Uterus (tissue), 4 donors: ENCODE results near the gene MRPS35. TPM values are rescaled to one million over a fixed set of nuclear protein-coding genes. Genes with fewer than 3 reads are reported as not detected.
A peak's percentile ranks its signal among the peaks of the same experiment; 100 is the strongest.

Source experiments
- DNase-seq, 2 donors: peaks; one replicate each; pipeline ENCODE4 v3.0.0-alpha.2; 2019 to 2020
- H3K27ac ChIP-seq, 2 donors: fragments of 200-600 bp; sonication (generic); 1 replicate in 1 of 2; 2 replicates in 1 of 2; pipeline ENCODE4 v1.5.1; 2016 to 2018
- H3K27me3 ChIP-seq, 2 donors: fragments of 200-600 bp; sonication (generic); one replicate each; pipeline ENCODE4 v1.5.1; 2018 to 2019; ENCODE audit warnings: control low read depth in 1 of 2
- H3K36me3 ChIP-seq, 2 donors: fragments of 200-600 bp; sonication (generic); one replicate each; pipeline ENCODE4 v1.5.1; 2019; ENCODE audit warnings: control low read depth in 1 of 2
- H3K4me1 ChIP-seq, 2 donors: fragments of 200-600 bp; sonication (generic); one replicate each; pipeline ENCODE4 v1.5.1; 2018 to 2019; ENCODE audit warnings: control low read depth in 1 of 2
- H3K4me3 ChIP-seq, 2 donors: fragments of 200-600 bp; sonication (generic); 1 replicate in 1 of 2; 2 replicates in 1 of 2; pipeline ENCODE4 v1.5.1; 2018 to 2019; ENCODE audit warnings: mild to moderate bottlenecking in 1 of 2
- H3K9me3 ChIP-seq, 2 donors: fragments of 200-600 bp; sonication (generic); one replicate each; pipeline ENCODE4 v1.5.1; 2019; ENCODE audit warnings: control low read depth in 1 of 2
- POLR2A ChIP-seq, 2 donors: fragments of 450-650 bp; IDR thresholded peaks; one replicate each; pipeline ENCODE4 v1.6.1; 2016; ENCODE audit warnings: antibody characterized with exemption in 2 of 2, mild to moderate bottlenecking in 1 of 2, moderate library complexity in 1 of 2
- intact Hi-C: fragments of 100-400 bp; cut with DNase I; formaldehyde crosslinking; loops from one replicate; pipeline ENCODE4 v1.15.1; 2023; ENCODE audit warnings: low total_unique reads
- total RNA-seq, 4 donors: library from RNA; depleted of rRNA in 3 of 4; stranded (reverse); fragments of >200 nt in 3 of 4; gene quantifications; one replicate each; pipeline versions ENCODE4 v1.1.0 to v1.2.4, GENCODE V29; 2014 to 2023
- TF ChIP-seq, protein P1 (sequence below), 4 experiments: fragments of 200-600 bp in 2 of 4; fragments of 450-650 bp in 2 of 4; sonication (generic) in 2 of 4; IDR thresholded peaks; one replicate each; pipeline ENCODE4 v1.5.1; 2016 to 2019; ENCODE audit warnings: antibody characterized with exemption in 4 of 4, mild to moderate bottlenecking in 2 of 4, moderate library complexity in 1 of 4
- donor health status: DM: yes; HTN: yes; CAD: no.

Gene MRPS35
- total RNA-seq, 4 donors from 2014 or later, result 40.9 to 66.9 (median 55.9) TPM

DNA sequence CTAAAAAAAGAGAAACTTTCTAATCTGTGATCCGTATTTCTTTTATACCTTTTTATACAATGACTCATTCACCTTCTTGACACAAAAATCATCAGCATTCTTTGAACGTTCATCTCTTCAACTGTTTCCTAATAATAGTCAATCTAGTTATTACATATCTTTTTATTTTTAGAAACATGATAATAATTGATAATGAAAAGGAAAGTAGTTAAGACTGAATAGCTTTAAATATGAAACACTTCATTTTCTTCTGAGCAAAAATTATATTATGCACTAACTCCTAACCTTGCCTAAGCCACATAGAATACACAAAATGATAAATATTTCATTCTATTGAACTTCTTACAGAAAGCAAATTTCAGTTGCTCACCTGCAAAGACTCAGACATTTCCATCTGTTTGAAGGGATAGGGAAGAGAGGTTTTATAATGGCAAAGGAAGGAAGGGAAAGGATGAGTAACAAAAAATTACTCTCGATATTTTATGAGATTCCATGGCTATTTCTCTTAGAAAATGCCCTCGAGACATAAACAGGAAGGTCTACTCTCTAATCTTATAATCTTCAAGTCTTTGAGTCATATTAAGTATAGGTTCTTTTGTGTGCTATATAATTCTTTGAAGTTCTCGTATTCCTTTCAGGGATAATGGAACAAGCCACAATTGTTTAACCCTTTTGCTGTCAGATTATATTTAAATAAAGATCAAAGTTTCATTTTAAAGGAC lies 61.9 kb downstream of the MRPS35 start:
- H3K27ac ChIP-seq, result no peak overlapping the region
- intact Hi-C loops, result no loop called here
- no peak overlapping the region for H3K4me3 ChIP-seq
- H3K9me3 ChIP-seq, result no peaks in the 10 kb centered on the region
- DNase-seq, result no peak
- no peaks in the 10 kb centered on the region for H3K27me3 ChIP-seq
- no peaks in the 10 kb centered on the region for H3K36me3 ChIP-seq
- no peaks in the 10 kb centered on the region for H3K4me1 ChIP-seq
- TF ChIP-seq, protein P1, sequence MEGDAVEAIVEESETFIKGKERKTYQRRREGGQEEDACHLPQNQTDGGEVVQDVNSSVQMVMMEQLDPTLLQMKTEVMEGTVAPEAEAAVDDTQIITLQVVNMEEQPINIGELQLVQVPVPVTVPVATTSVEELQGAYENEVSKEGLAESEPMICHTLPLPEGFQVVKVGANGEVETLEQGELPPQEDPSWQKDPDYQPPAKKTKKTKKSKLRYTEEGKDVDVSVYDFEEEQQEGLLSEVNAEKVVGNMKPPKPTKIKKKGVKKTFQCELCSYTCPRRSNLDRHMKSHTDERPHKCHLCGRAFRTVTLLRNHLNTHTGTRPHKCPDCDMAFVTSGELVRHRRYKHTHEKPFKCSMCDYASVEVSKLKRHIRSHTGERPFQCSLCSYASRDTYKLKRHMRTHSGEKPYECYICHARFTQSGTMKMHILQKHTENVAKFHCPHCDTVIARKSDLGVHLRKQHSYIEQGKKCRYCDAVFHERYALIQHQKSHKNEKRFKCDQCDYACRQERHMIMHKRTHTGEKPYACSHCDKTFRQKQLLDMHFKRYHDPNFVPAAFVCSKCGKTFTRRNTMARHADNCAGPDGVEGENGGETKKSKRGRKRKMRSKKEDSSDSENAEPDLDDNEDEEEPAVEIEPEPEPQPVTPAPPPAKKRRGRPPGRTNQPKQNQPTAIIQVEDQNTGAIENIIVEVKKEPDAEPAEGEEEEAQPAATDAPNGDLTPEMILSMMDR (IDR thresholded peaks at IDR 0.05), result no peak
- TF ChIP-seq POLR2A (IDR thresholded peaks at IDR 0.05), result no peak

DNA sequence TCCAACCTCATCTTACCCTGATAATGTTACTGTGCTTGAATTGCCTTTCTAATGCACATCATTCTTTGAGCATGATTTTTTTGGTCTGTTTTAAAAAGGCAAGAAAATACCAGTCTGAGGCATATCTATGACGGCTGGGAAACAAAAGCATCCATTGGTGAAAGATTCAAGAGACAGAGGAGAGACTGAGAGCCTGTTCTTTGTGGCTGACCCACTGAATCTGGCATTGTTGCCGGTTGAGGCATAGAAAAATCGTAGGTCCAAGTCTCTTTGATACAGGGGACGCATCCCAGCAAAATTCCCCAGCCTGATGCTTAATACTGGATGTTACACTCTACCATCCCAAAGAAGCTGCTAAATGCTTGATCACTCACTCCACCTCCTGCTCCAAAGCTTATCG lies 66.5 kb downstream of the MRPS35 start:
- no peaks in the 10 kb centered on the region for H3K4me1 ChIP-seq
- H3K9me3 ChIP-seq, result no peaks in the 10 kb centered on the region
- intact Hi-C loops, result no loop called here
- no peak for DNase-seq
- H3K36me3 ChIP-seq, result no peaks in the 10 kb centered on the region
- TF ChIP-seq, protein P1 (IDR thresholded peaks at IDR 0.05), result no peak
- no peak for TF ChIP-seq POLR2A (IDR thresholded peaks at IDR 0.05)
- H3K4me3 ChIP-seq, result no peak overlapping the region
- H3K27me3 ChIP-seq, result no peaks in the 10 kb centered on the region
- H3K27ac ChIP-seq, result no peak overlapping the region

DNA sequence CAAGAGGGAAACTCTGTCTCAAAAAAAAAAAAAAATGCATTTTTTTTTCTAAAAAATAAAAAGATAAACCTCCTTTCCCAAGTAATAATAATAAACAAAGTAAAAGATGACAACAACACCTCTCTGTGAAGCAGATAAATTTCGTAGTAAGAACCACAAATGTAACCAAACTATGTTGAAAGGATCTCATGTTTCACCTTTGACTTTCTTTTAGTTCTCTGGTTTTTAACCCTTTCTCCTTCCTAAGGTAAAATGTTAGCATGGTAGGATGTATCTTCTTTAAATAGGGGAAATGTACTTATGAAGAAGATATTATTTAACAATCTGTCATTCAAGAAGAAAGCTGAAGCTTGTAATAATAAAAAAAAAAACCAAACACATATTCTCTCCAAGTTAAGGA lies 67.6 kb downstream of the MRPS35 start:
- no peak for TF ChIP-seq POLR2A (IDR thresholded peaks at IDR 0.05)
- TF ChIP-seq, protein P1 (IDR thresholded peaks at IDR 0.05), result no peak
- Histone ChIP-seq H3K36me3 (no peaks in the 10 kb centered on the region), H3K27ac (no peak overlapping the region), H3K27me3 (no peaks in the 10 kb centered on the region), H3K4me1 (peaks cover 0 to 4% of the 10 kb centered on the region in 2 donors), H3K4me3 (no peak overlapping the region), H3K9me3 (no peaks in the 10 kb centered on the region)
- intact Hi-C loops, result no loop called here
- DNase-seq, result no peak

DNA sequence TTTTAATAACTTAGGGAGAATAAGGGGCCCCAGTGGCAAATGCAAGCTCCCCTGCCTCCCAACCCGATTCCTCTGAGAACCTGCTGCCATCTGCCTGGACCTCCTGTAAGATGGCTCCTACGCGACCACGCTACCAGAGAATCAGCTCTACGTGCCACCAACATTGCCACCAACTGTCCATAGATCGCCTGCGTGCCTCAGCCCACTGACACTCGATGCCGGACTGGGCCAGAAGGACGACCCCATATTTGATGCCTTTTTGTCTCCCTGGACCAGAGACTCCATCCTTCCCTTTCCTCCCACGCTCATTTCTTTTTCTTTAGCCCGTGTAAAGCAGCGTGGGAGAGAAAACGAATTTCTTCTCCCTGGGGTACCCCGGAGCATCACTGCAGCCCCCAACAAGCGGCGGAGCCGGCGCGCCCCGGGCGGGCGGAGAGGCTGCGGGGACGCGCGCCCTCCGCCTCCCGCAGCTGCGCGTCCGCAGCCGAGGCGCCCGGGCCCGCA lies 68.8 kb downstream of the MRPS35 start:
- DNase-seq, result peak; percentile 28 to 29
- no peak for TF ChIP-seq POLR2A (IDR thresholded peaks at IDR 0.05)
- TF ChIP-seq, protein P1 (IDR thresholded peaks at IDR 0.05), result no peak
- H3K27ac ChIP-seq, result peak overlapping the region; percentile 88 to 97
- H3K4me3 ChIP-seq, result peak overlapping the region; percentile 60 to 65
- H3K4me1 ChIP-seq, result peaks cover 0 to 4% of the 10 kb centered on the region in 2 donors
- no peaks in the 10 kb centered on the region for H3K9me3 ChIP-seq
- intact Hi-C loops, result no loop called here
- no peaks in the 10 kb centered on the region for H3K36me3 ChIP-seq
- no peaks in the 10 kb centered on the region for H3K27me3 ChIP-seq

DNA sequence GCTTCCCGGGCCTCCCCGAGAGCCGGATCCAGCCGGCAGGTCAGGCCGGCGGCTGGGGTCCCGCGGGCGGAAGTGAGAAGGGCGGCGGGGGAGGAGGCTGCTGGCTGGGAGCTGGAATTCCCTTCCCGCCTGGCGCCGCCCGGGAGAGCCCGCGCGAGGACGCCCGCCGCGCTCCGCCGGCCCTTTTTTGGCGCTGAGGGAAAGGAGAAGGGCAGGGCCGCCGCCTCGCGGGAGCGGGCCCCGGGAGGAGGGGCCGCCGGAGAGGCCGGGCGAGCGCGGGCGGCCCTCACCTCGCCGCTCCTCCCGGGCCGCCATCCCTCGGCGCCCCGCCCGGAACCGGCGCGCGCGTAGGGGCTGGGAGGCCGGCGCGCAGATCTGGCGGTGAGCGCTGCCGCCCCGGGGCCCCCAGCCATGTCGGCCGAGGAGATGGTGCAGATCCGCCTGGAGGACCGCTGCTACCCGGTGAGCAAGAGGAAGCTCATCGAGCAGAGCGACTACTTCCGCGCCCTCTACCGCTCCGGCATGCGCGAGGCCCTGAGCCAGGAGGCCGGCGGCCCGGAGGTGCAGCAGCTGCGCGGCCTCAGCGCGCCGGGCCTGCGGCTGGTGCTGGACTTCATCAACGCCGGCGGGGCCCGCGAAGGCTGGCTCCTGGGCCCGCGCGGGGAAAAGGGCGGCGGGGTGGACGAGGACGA lies 69.4 kb downstream of the MRPS35 start, which contains the start of the genes KLHL42 and MANSC4:
KLHL42 (plus strand) TSS at position 314 of the 692 bp plus-strand sequence; CDS start at position 412, 98 bp downstream.
MANSC4 (minus strand) TSS at position 317 of the 692 bp plus-strand sequence. CDS start 8,960 bp downstream, outside the sequence.
- Histone ChIP-seq H3K36me3 (no peaks in the 10 kb centered on the region), H3K27me3 (no peaks in the 10 kb centered on the region), H3K4me1 (peaks cover 0 to 4% of the 10 kb centered on the region in 2 donors), H3K27ac (peak within 1 kb of the TSS; percentile 88 to 97), H3K9me3 (no peaks in the 10 kb centered on the region), H3K4me3 (peak within 1 kb of the TSS; percentile 60 to 65)
- intact Hi-C loops, result no loop called here
- TF ChIP-seq POLR2A (IDR thresholded peaks at IDR 0.05), result peak in 1 of 2 donors; percentile 67
- TF ChIP-seq, protein P1 (IDR thresholded peaks at IDR 0.05), result peak in 2 of 4 experiments; percentile 10 to 21
- DNase-seq, result peak; percentile 70 to 79
